ENCODE data around the gene RPS26.
A peak's percentile ranks its signal among the peaks of the same experiment; 100 is the strongest.
"Not testable (repeated sequence)": the region's sequence is repeated elsewhere in the genome, so short reads cannot be mapped to it uniquely, and the experiment has no call there.

Gene RPS26

GRCh38 chr12:56020423-56021184 is 21.1 kb upstream of the RPS26 start, which contains the start of gene IKZF4:
IKZF4 (plus strand) TSS chr12:56021043; CDS start chr12:56021494, 451 bp downstream.
- no peak for FAIRE-seq
- no peak for DNase-seq (ENCODE audit: low spot score)

- FAIRE-seq (no peak), DNase-seq (ENCODE audit: low spot score) (no peak)
Measured at GRCh38 chr12:56021889-56022497, 19.7 kb upstream of the RPS26 start.

- DNase-seq (ENCODE audit: low spot score) (no peak), FAIRE-seq (no peak)
Measured at GRCh38 chr12:56028511-56029165, 13.1 kb upstream of the RPS26 start.

- FAIRE-seq (no peak), DNase-seq (ENCODE audit: low spot score) (no peak)
Measured at GRCh38 chr12:56029166-56029519, 12.6 kb upstream of the RPS26 start.

GRCh38 chr12:56029666-56030293 is 11.9 kb upstream of the RPS26 start:
- DNase-seq (ENCODE audit: low spot score): peak; percentile 24
- FAIRE-seq: no peak

GRCh38 chr12:56031987-56032386 is 9.7 kb upstream of the RPS26 start:
- FAIRE-seq (no peak), DNase-seq (ENCODE audit: low spot score) (no peak)

- DNase-seq (ENCODE audit: low spot score) (no peak), FAIRE-seq (no peak)
Measured at GRCh38 chr12:56034586-56035332, 7.0 kb upstream of the RPS26 start.

- no peak for FAIRE-seq
- no peak for DNase-seq (ENCODE audit: low spot score)
Measured at GRCh38 chr12:56037161-56037560, 4.6 kb upstream of the RPS26 start.

- FAIRE-seq: no peak
- DNase-seq (ENCODE audit: low spot score): no peak
Measured at GRCh38 chr12:56038022-56038655, 3.6 kb upstream of the RPS26 start.

- DNase-seq (ENCODE audit: low spot score) (no peak), FAIRE-seq (no peak)
Measured at GRCh38 chr12:56040151-56040550, 1.6 kb upstream of the RPS26 start.

- DNase-seq (ENCODE audit: low spot score) (no peak), FAIRE-seq (no peak)
Measured at GRCh38 chr12:56040963-56041551, 661 bp upstream of the RPS26 start.

- FAIRE-seq; DNase-seq (ENCODE audit: low spot score): not testable (repeated sequence)
Measured at GRCh38 chr12:56042430-56042813, 704 bp downstream of the RPS26 start.

- FAIRE-seq: no peak
- no peak for DNase-seq (ENCODE audit: low spot score)
Measured at GRCh38 chr12:56042843-56043242, 1.1 kb downstream of the RPS26 start.

GRCh38 chr12:56046027-56046780 is 4.5 kb downstream of the RPS26 start:
- DNase-seq (ENCODE audit: low spot score): no peak
- no peak for FAIRE-seq

GRCh38 chr12:56053407-56053893 is 11.7 kb downstream of the RPS26 start:
- DNase-seq (ENCODE audit: low spot score): no peak
- no peak for FAIRE-seq

GRCh38 chr12:56059964-56060363 is 18.2 kb downstream of the RPS26 start:
- not testable (repeated sequence) for DNase-seq (ENCODE audit: low spot score); FAIRE-seq

GRCh38 chr12:56061982-56062381 is 20.3 kb downstream of the RPS26 start:
- DNase-seq (ENCODE audit: low spot score): no peak
- no peak for FAIRE-seq

GRCh38 chr12:56062996-56063395 is 21.3 kb downstream of the RPS26 start:
- no peak for FAIRE-seq
- no peak for DNase-seq (ENCODE audit: low spot score)

- FAIRE-seq: no peak
- DNase-seq (ENCODE audit: low spot score): no peak
Measured at GRCh38 chr12:56071648-56072047, 29.9 kb downstream of the RPS26 start.

GRCh38 chr12:56074396-56074795 is 32.7 kb downstream of the RPS26 start:
- DNase-seq (ENCODE audit: low spot score) (no peak), FAIRE-seq (no peak)

Data from RCC 7860 (cell line).